ENCODE data around the gene LRCH1. TPM values are rescaled to one million over a fixed set of nuclear protein-coding genes. Genes with fewer than 3 reads are reported as not detected.
"Not testable (repeated sequence)": the region's sequence is repeated elsewhere in the genome, so short reads cannot be mapped to it uniquely, and the experiment has no call there.

LRCH1 gene
- total RNA-seq, 2 experiments from 2014 or later: 17.4 to 18.2 TPM

DNA sequence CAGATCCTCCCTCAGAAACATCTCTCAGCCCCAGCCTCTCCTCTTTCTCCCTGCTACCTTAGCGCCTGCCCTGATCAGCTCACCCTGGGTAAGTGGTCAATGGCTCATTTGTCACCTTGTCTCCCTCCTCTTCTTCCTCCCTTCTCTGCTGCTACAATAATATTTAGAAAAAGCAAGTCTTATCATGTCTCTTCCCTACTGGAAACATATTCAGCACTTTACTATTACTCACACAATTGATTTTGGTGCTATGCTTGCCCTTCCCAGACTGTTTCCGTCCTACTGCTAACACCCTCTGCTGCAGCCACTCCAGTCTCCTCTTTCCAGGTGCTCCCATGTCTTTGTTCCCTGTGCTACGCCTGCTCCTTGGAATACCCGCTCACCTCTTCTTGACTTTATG is 208.2 kb downstream of the LRCH1 start:
- Mint-ChIP-seq H3K27me3 (peaks cover 1% of the 10 kb centered on the region), H3K36me3 (ENCODE audit: low read depth) (no peaks in the 10 kb centered on the region), H3K4me3 (no peak overlapping the region), H3K9me3 (no peaks in the 10 kb centered on the region), H3K4me1 (peaks cover 8% of the 10 kb centered on the region), H3K27ac (no peak overlapping the region)
- no peak for DNase-seq
- POLR2A ChIA-PET: no interaction called here
- CTCF ChIA-PET: interaction anchor here (1.4 kb wide), 1 partner anchor 9 kb away, joined by 3 read pairs; no protein-coding TSS in a partner anchor

DNA sequence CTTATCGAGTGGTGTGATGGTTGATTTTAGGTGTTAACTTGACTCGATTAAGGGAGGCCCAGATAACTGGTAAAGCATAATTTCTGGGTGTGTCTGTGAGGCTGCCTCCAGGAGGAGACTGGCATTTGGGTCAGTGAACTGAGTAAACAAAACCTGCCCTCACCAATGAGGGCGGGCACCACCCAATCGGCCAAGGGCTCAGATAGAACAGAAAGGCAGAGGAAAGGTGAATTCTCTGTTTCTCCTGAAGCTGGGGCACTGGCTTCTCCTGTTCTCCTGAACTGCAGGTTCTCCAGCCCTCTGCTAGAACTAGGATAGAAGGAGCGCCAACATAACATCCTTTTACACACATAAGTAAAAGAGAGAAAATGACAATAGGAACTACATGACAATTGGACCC is 208.9 kb downstream of the LRCH1 start:
- Mint-ChIP-seq H3K4me1 (peaks cover 8% of the 10 kb centered on the region), H3K27ac (no peak overlapping the region), H3K9me3 (no peaks in the 10 kb centered on the region), H3K27me3 (peaks cover 1% of the 10 kb centered on the region), H3K36me3 (ENCODE audit: low read depth) (no peaks in the 10 kb centered on the region), H3K4me3 (no peak overlapping the region)
- ChIA-PET POLR2A (no interaction called here), CTCF (interaction anchor here (1.4 kb wide), 1 partner anchor 8 kb away, joined by 3 read pairs; no protein-coding TSS in a partner anchor)
- no peak for DNase-seq

GRCh38 chr13:46769925-46770324 is 217.0 kb downstream of the LRCH1 start:
- CTCF ChIA-PET: interaction anchor here (1.3 kb wide), 1 partner anchor 9 kb away, joined by 3 read pairs; no protein-coding TSS in a partner anchor
- POLR2A ChIA-PET, DNase-seq, H3K27ac Mint-ChIP-seq, H3K27me3 Mint-ChIP-seq, H3K4me3 Mint-ChIP-seq, H3K4me1 Mint-ChIP-seq, H3K9me3 Mint-ChIP-seq: not testable (repeated sequence)
- H3K36me3 Mint-ChIP-seq (ENCODE audit: low read depth): peaks cover 43% of the 10 kb centered on the region

DNA sequence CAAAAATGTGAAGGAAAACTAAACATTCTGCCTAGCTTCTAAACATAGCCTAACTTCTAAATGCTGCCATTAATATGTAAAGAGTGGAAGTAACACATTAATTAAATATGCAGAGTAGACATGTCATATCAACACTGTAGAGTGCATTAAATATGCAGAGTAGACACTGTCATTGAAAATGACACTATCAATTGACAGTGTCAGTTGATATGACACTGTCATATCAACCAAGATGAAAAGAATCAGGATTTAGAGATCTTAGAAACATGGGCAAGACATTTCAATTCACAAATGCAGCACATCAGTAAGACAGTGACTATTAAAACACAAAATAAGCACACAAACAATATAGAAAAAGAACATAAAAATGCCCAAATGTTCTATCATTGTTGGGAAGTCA is 218.7 kb downstream of the LRCH1 start:
- Mint-ChIP-seq H3K4me3 (no peak overlapping the region), H3K9me3 (no peaks in the 10 kb centered on the region), H3K27me3 (no peaks in the 10 kb centered on the region), H3K27ac (no peak overlapping the region), H3K4me1 (no peaks in the 10 kb centered on the region), H3K36me3 (ENCODE audit: low read depth) (peaks cover 57% of the 10 kb centered on the region)
- DNase-seq: no peak
- ChIA-PET CTCF (no interaction called here), POLR2A (no interaction called here)

DNA sequence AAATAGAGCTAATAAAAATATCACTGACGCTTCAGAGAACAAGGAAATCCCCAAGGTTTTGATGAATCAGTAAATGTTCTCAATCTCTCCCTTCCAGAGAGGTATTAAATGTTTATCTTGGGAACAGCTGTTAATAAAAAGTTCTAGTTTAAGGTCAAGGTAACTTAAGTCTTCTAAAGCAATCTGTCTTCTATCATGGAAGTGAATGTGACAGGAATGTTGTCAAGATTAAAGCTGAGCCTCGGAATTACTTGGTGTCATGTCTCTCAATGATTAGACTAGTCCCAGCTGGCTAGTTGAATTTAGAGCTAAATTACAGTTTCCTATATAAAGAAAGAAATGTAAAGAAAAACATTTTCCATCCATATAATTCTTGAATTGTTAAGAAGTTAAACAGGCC is 220.6 kb downstream of the LRCH1 start:
- peaks cover 1% of the 10 kb centered on the region for H3K4me1 Mint-ChIP-seq
- no peaks in the 10 kb centered on the region for H3K27me3 Mint-ChIP-seq
- POLR2A ChIA-PET: no interaction called here
- no peak overlapping the region for H3K4me3 Mint-ChIP-seq
- CTCF ChIA-PET: interaction anchor here (1.1 kb wide), 1 partner anchor 222 kb away, joined by 5 read pairs; no protein-coding TSS in a partner anchor
- H3K27ac Mint-ChIP-seq: no peak overlapping the region
- no peaks in the 10 kb centered on the region for H3K9me3 Mint-ChIP-seq
- peaks cover 67% of the 10 kb centered on the region for H3K36me3 Mint-ChIP-seq (ENCODE audit: low read depth)
- DNase-seq: no peak

- H3K27ac Mint-ChIP-seq: no peak overlapping the region
- H3K4me3 Mint-ChIP-seq: no peak overlapping the region
- POLR2A ChIA-PET: no interaction called here
- H3K36me3 Mint-ChIP-seq (ENCODE audit: low read depth): peaks cover 66% of the 10 kb centered on the region
- no peak for DNase-seq
- H3K27me3 Mint-ChIP-seq: no peaks in the 10 kb centered on the region
- CTCF ChIA-PET: interaction anchor here (1.4 to 1.5 kb wide), 2 partner anchors 9 to 15 kb away, joined by 3 to 7 read pairs; no protein-coding TSS in a partner anchor
- H3K9me3 Mint-ChIP-seq: no peaks in the 10 kb centered on the region
- peaks cover 1% of the 10 kb centered on the region for H3K4me1 Mint-ChIP-seq
These were observed 222.6 kb downstream of the LRCH1 start for GRCh38 chr13:46775385-46776107.

GRCh38 chr13:46778095-46778494 is 225.1 kb downstream of the LRCH1 start:
- no peaks in the 10 kb centered on the region for H3K27me3 Mint-ChIP-seq
- no peaks in the 10 kb centered on the region for H3K9me3 Mint-ChIP-seq
- H3K36me3 Mint-ChIP-seq (ENCODE audit: low read depth): peaks cover 63% of the 10 kb centered on the region
- no peak overlapping the region for H3K27ac Mint-ChIP-seq
- H3K4me3 Mint-ChIP-seq: no peak overlapping the region
- no peak for DNase-seq
- CTCF ChIA-PET: interaction anchor here (0.6 kb wide), 1 partner anchor 309 kb away, joined by 3 read pairs; no protein-coding TSS in a partner anchor
- POLR2A ChIA-PET: no interaction called here
- H3K4me1 Mint-ChIP-seq: peaks cover 1% of the 10 kb centered on the region

DNA sequence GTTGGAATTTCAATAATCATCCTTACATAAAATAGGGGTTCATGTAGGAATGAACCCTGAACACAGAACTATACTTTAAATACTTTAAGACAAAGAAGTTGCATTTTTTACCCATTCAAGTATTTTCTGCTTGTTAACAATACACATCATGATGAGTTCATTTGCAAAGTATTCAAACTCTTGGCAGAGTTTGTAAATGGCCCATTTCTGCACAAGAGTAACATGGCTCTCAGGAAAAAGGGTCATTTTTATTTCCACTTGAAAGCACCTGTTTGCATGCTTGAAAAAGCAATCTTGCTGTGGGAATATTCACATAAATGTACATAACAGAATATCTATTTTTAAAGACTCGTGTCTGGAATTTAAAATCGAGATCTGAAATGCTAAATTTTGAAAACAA is 225.9 kb downstream of the LRCH1 start:
- no peak for DNase-seq
- peaks cover 56% of the 10 kb centered on the region for H3K36me3 Mint-ChIP-seq (ENCODE audit: low read depth)
- no peak overlapping the region for H3K4me3 Mint-ChIP-seq
- H3K27me3 Mint-ChIP-seq: no peaks in the 10 kb centered on the region
- ChIA-PET CTCF (no interaction called here), POLR2A (no interaction called here)
- H3K4me1 Mint-ChIP-seq: peaks cover 1% of the 10 kb centered on the region
- no peaks in the 10 kb centered on the region for H3K9me3 Mint-ChIP-seq
- H3K27ac Mint-ChIP-seq: no peak overlapping the region

GRCh38 chr13:46782066-46782465 is 229.1 kb downstream of the LRCH1 start:
- Mint-ChIP-seq H3K27ac (no peak overlapping the region), H3K27me3 (no peaks in the 10 kb centered on the region), H3K4me1 (peaks cover 1% of the 10 kb centered on the region), H3K36me3 (ENCODE audit: low read depth) (peaks cover 44% of the 10 kb centered on the region), H3K9me3 (no peaks in the 10 kb centered on the region), H3K4me3 (no peak overlapping the region)
- no peak for DNase-seq
- CTCF ChIA-PET: no interaction called here
- POLR2A ChIA-PET: no interaction called here

GRCh38 chr13:46782691-46783090 is 229.7 kb downstream of the LRCH1 start:
- no peaks in the 10 kb centered on the region for H3K27me3 Mint-ChIP-seq
- H3K27ac Mint-ChIP-seq: no peak overlapping the region
- H3K4me1 Mint-ChIP-seq: peaks cover 1% of the 10 kb centered on the region
- CTCF ChIA-PET: no interaction called here
- POLR2A ChIA-PET: no interaction called here
- no peak overlapping the region for H3K4me3 Mint-ChIP-seq
- H3K9me3 Mint-ChIP-seq: no peaks in the 10 kb centered on the region
- no peak for DNase-seq
- peaks cover 41% of the 10 kb centered on the region for H3K36me3 Mint-ChIP-seq (ENCODE audit: low read depth)

DNA sequence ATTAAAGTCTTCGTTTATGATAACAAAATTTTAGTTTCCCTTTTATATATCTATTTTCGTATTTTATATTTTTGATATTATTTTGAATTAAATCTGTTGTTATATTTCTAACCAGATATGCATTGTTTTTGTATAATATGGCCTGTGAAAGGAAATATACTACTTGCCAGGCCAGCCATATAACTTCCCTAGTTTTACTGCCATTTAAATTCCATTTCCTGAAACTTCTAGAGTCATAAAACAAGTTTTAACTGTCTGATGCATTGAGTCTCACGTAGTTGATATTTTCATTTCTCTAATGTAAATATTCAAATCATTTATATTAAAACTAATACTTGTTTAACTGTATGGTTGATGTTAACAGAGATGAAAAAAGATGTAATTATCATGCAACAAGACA is 230.5 kb downstream of the LRCH1 start:
- no peak overlapping the region for H3K4me3 Mint-ChIP-seq
- ChIA-PET CTCF (no interaction called here), POLR2A (no interaction called here)
- no peak for DNase-seq
- peaks cover 5% of the 10 kb centered on the region for H3K4me1 Mint-ChIP-seq
- H3K27me3 Mint-ChIP-seq: no peaks in the 10 kb centered on the region
- H3K36me3 Mint-ChIP-seq (ENCODE audit: low read depth): peaks cover 41% of the 10 kb centered on the region
- no peak overlapping the region for H3K27ac Mint-ChIP-seq
- no peaks in the 10 kb centered on the region for H3K9me3 Mint-ChIP-seq

DNA sequence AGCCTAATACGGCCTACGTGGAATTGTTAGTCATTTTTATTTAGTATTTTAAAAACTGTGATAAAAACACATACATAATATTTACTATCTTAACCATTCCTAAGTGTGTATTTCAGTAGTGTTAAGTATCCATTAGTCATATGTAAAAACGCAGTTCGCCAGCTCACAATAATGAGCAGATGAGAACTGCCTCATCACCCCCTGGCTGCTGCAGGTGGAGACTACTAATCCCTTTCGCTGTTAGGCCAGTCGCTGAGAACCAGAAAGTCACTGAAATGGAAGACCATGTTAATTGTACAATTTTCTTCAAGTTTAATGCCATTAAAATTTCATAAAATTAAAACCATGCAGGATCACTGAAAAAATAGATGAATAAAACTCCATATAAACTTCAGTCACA is 242.4 kb downstream of the LRCH1 start:
- H3K27ac Mint-ChIP-seq: no peak overlapping the region
- H3K4me3 Mint-ChIP-seq: peak overlapping the region; percentile 87
- H3K4me1 Mint-ChIP-seq: peaks cover 48% of the 10 kb centered on the region
- ChIA-PET CTCF (no interaction called here), POLR2A (no interaction called here)
- no peaks in the 10 kb centered on the region for H3K27me3 Mint-ChIP-seq
- H3K36me3 Mint-ChIP-seq (ENCODE audit: low read depth): peaks cover 22% of the 10 kb centered on the region
- no peaks in the 10 kb centered on the region for H3K9me3 Mint-ChIP-seq
- no peak for DNase-seq

DNA sequence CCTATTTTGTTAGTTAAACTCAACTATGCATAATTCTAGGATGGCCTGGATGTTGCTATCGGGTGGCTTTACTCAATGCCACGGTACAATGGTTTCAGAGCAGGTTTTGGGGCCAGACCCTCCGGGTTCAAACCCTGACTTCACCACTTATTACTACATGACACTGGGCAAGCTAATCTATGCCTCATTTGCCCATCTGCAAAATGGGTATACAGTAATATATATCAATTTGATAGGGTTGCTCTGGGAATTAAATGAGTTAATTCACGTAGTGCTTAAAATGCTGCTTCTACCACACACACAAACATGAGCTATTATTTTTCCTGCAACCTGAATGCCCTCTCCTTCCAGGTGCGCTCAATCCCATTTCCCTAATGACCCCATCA is 243.2 kb downstream of the LRCH1 start:
- ChIA-PET POLR2A (no interaction called here), CTCF (interaction anchor here (1.2 kb wide), 1 partner anchor 12 kb away, joined by 3 read pairs; no protein-coding TSS in a partner anchor)
- H3K27me3 Mint-ChIP-seq: no peaks in the 10 kb centered on the region
- H3K27ac Mint-ChIP-seq: peak overlapping the region; percentile 97
- H3K36me3 Mint-ChIP-seq (ENCODE audit: low read depth): peaks cover 15% of the 10 kb centered on the region
- H3K9me3 Mint-ChIP-seq: no peaks in the 10 kb centered on the region
- H3K4me1 Mint-ChIP-seq: peaks cover 42% of the 10 kb centered on the region
- H3K4me3 Mint-ChIP-seq: peak overlapping the region; percentile 87
- DNase-seq: no peak
